Measurements from ENCODE around the gene CDH4.

CDH4 gene

DNA sequence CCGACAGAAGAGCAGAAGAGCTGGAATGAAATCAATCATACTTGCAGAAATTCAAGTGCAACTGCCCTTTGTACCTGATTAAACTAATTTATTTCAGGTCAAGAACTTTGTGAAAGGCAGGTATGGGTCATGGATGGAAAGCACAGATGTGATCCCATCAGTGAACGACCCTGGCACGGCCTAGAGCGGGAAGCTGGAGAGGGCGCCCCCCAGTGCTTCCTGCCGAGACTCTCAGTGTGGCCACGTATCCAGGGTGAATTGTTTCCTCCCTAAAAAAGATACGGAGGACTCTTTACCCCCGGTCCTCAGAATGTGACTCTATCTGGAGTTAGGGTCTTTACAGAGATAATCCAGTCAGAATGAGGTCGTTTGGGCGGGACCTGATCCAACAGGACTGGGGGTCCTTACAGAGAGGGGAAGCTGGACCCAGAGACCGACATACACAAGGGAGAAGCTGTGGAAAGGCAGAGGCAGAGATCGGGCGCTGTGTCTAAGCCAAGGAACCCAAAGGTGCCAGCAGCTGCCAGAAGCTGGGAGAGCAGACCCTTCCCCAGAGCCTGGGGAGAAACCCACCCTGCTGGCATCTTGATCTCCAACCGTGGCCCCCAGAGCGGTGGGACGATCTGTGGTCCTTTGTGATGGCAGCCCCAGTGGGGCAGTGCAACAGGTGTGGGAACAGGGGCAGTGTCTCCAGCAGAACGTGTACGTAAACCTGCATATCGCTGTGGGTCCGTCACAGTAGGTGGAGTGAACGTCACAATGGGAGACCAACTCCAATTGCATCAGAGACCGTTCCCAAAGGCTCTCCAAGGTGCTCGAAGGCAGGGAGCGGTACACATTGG is 721.7 kb downstream of the CDH4 start:
- Histone ChIP-seq H3K4me1 (ENCODE audit: control insufficient read depth, insufficient read depth, low read length) (no peaks in the 10 kb centered on the region), H3K27ac (ENCODE audit: low read depth, low read length) (no peak overlapping the region), H3K4me3 (ENCODE audit: low read depth, low read length) (no peak overlapping the region), H3K9ac (ENCODE audit: low read length) (no peak overlapping the region), H3K36me3 (ENCODE audit: control insufficient read depth, insufficient read depth, low read length) (peaks cover 32% of the 10 kb centered on the region), H3K9me3 (ENCODE audit: control insufficient read depth, insufficient read depth, low read depth, low read length) (no peaks in the 10 kb centered on the region), H3K27me3 (ENCODE audit: control insufficient read depth, insufficient read depth, low read length) (no peaks in the 10 kb centered on the region)

DNA sequence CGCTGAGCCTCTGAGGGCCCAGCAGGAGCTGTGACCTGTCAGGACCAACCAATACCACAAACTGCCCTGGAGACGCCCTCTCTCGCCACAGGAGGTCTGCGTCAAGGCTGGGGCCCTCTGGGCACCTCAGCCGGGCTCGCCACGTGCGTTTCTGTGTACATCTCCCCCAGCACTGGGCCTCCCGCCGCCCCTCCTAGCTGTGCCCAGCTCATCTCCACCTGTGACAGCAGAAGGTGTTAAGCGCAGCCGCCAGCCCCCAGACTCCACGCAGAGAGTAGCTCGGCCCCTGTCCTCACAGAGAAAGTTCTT is 722.2 kb downstream of the CDH4 start:
- H3K4me3 ChIP-seq (ENCODE audit: low read depth, low read length), result no peak overlapping the region
- H3K4me1 ChIP-seq (ENCODE audit: control insufficient read depth, insufficient read depth, low read length), result no peaks in the 10 kb centered on the region
- H3K36me3 ChIP-seq (ENCODE audit: control insufficient read depth, insufficient read depth, low read length), result peaks cover 32% of the 10 kb centered on the region
- no peaks in the 10 kb centered on the region for H3K27me3 ChIP-seq (ENCODE audit: control insufficient read depth, insufficient read depth, low read length)
- H3K9ac ChIP-seq (ENCODE audit: low read length), result no peak overlapping the region
- no peak overlapping the region for H3K27ac ChIP-seq (ENCODE audit: low read depth, low read length)
- no peaks in the 10 kb centered on the region for H3K9me3 ChIP-seq (ENCODE audit: control insufficient read depth, insufficient read depth, low read depth, low read length)

DNA sequence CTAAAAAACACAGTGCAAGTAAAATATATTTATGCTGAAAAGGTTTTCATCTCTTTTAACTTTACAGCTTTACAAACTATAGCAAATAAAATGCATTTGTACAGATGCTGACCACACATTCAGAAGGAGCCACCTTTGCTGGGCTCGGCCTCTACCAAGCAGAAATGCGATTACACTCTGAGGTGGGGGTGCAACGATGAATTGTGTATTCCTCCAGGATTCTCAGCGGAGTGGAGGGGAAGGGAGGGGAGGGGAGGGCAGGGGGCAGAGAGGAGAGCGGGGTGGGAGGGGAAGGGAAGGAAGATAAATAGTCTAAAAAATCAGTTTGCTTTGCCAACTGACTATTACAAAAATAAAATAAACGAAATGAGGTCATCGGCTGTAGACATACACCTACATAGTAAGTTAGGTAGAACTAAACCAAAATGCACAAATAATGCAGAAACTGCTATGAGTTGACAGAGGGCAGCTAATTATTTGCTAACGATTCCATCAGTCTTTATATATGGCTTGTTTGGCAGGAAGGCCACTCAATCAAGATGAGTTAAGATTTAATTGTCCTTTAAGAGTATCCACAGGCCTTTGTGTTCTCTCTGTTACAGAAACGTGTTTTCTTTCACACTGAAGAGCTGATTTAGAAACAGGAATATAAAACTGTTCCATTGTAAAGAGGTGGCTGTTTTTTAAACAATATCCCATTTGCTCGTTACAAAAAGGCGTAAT is 723.5 kb downstream of the CDH4 start:
- H3K36me3 ChIP-seq (ENCODE audit: control insufficient read depth, insufficient read depth, low read length), result peaks cover 34% of the 10 kb centered on the region
- no peak overlapping the region for H3K27ac ChIP-seq (ENCODE audit: low read depth, low read length)
- H3K9me3 ChIP-seq (ENCODE audit: control insufficient read depth, insufficient read depth, low read depth, low read length), result no peaks in the 10 kb centered on the region
- no peaks in the 10 kb centered on the region for H3K4me1 ChIP-seq (ENCODE audit: control insufficient read depth, insufficient read depth, low read length)
- H3K27me3 ChIP-seq (ENCODE audit: control insufficient read depth, insufficient read depth, low read length), result no peaks in the 10 kb centered on the region
- H3K4me3 ChIP-seq (ENCODE audit: low read depth, low read length), result no peak overlapping the region
- no peak overlapping the region for H3K9ac ChIP-seq (ENCODE audit: low read length)

DNA sequence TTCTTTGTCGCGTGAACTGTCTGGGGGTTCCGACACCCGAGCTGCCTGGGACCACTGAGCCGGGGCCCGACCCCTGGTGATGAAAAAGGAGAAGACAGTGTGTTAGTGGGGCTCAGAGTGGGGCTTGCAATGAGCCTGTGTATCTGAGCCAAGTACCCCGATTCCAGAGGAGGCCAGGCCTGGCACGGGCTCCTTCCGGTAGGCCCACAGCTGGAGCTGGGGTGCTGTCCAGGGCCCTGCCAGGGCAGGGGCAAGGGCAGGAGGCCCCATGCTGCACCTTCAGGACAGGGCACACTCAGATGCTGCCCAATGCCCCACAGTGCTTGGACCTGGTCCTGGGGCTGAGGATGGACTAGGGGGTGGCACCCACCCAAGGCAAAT is 724.2 kb downstream of the CDH4 start:
- no peak overlapping the region for H3K4me3 ChIP-seq (ENCODE audit: low read depth, low read length)
- peaks cover 34% of the 10 kb centered on the region for H3K36me3 ChIP-seq (ENCODE audit: control insufficient read depth, insufficient read depth, low read length)
- H3K9me3 ChIP-seq (ENCODE audit: control insufficient read depth, insufficient read depth, low read depth, low read length), result no peaks in the 10 kb centered on the region
- no peak overlapping the region for H3K27ac ChIP-seq (ENCODE audit: low read depth, low read length)
- H3K9ac ChIP-seq (ENCODE audit: low read length), result no peak overlapping the region
- H3K27me3 ChIP-seq (ENCODE audit: control insufficient read depth, insufficient read depth, low read length), result no peaks in the 10 kb centered on the region
- H3K4me1 ChIP-seq (ENCODE audit: control insufficient read depth, insufficient read depth, low read length), result no peaks in the 10 kb centered on the region

DNA sequence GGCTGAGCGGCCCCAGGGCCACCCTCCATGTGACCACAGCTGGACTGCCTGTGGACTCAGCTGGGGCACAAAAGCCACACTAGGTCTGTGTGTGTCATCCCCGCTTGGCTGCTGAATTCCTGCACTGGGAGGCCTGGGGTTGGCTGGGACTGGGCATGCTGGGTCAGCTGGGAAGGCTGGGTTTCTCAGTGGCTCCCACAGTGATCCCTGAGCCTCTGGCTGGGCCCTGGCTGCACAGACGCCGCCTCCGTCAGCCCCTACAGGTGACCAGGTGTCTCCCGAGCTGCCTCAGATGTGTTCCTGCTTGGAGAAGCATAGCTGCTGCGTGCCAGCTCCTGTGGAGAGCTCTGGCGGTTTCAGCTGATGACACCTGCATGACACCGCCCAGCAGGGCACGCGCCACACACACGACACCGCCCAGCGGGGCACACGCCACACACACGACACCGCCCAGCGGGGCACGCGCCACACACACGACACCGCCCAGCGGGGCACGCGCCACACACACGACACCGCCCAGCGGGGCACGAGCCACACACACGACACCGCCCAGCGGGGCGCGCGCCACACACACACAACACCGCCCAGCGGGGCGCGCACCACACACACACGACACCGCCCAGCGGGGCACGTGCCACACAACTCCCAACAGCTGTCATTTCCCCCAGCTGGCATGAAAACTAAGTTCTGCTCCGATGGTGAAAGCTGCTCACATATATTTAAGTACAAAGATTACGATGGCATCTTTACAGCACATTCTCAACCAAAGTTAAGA is 724.8 kb downstream of the CDH4 start:
- Histone ChIP-seq H3K9me3 (ENCODE audit: control insufficient read depth, insufficient read depth, low read depth, low read length) (no peaks in the 10 kb centered on the region), H3K27me3 (ENCODE audit: control insufficient read depth, insufficient read depth, low read length) (no peaks in the 10 kb centered on the region), H3K4me1 (ENCODE audit: control insufficient read depth, insufficient read depth, low read length) (no peaks in the 10 kb centered on the region), H3K9ac (ENCODE audit: low read length) (no peak overlapping the region), H3K4me3 (ENCODE audit: low read depth, low read length) (no peak overlapping the region), H3K27ac (ENCODE audit: low read depth, low read length) (no peak overlapping the region), H3K36me3 (ENCODE audit: control insufficient read depth, insufficient read depth, low read length) (peaks cover 34% of the 10 kb centered on the region)

GRCh38 chr20:61977419-61977786 is 725.3 kb downstream of the CDH4 start:
- no peaks in the 10 kb centered on the region for H3K4me1 ChIP-seq (ENCODE audit: control insufficient read depth, insufficient read depth, low read length)
- H3K36me3 ChIP-seq (ENCODE audit: control insufficient read depth, insufficient read depth, low read length), result peaks cover 31% of the 10 kb centered on the region
- H3K27me3 ChIP-seq (ENCODE audit: control insufficient read depth, insufficient read depth, low read length), result no peaks in the 10 kb centered on the region
- H3K27ac ChIP-seq (ENCODE audit: low read depth, low read length), result no peak overlapping the region
- H3K9me3 ChIP-seq (ENCODE audit: control insufficient read depth, insufficient read depth, low read depth, low read length), result no peaks in the 10 kb centered on the region
- no peak overlapping the region for H3K9ac ChIP-seq (ENCODE audit: low read length)
- H3K4me3 ChIP-seq (ENCODE audit: low read depth, low read length), result no peak overlapping the region

- Histone ChIP-seq H3K27me3 (ENCODE audit: control insufficient read depth, insufficient read depth, low read length) (no peaks in the 10 kb centered on the region), H3K27ac (ENCODE audit: low read depth, low read length) (no peak overlapping the region), H3K9me3 (ENCODE audit: control insufficient read depth, insufficient read depth, low read depth, low read length) (no peaks in the 10 kb centered on the region), H3K9ac (ENCODE audit: low read length) (no peak overlapping the region), H3K4me3 (ENCODE audit: low read depth, low read length) (no peak overlapping the region), H3K4me1 (ENCODE audit: control insufficient read depth, insufficient read depth, low read length) (no peaks in the 10 kb centered on the region), H3K36me3 (ENCODE audit: control insufficient read depth, insufficient read depth, low read length) (peaks cover 20% of the 10 kb centered on the region)
Observed at GRCh38 chr20:61978491-61978890, 726.4 kb downstream of the CDH4 start.

DNA sequence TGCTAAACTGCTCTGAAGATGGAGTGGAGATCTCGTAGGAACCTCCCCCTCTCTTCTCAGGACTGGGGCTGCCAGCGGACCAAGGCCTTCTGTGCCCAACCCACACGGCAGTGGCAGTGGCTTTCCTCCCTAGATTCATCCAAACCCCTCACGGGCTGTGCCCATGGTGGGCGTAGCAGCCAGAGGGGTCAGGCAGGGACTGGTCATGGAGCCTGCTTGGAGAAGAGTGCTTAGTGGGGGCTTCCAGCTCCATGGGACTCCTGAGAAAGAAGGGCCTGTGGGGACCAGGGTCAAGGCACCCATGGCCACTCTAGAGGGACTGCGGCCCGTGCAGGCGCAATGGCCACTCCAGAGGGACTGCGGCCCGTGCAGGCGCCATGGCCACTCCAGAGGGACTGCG is 727.0 kb downstream of the CDH4 start:
- Histone ChIP-seq H3K4me1 (ENCODE audit: control insufficient read depth, insufficient read depth, low read length) (no peaks in the 10 kb centered on the region), H3K4me3 (ENCODE audit: low read depth, low read length) (no peak overlapping the region), H3K27me3 (ENCODE audit: control insufficient read depth, insufficient read depth, low read length) (no peaks in the 10 kb centered on the region), H3K9me3 (ENCODE audit: control insufficient read depth, insufficient read depth, low read depth, low read length) (no peaks in the 10 kb centered on the region), H3K9ac (ENCODE audit: low read length) (no peak overlapping the region), H3K36me3 (ENCODE audit: control insufficient read depth, insufficient read depth, low read length) (peaks cover 17% of the 10 kb centered on the region), H3K27ac (ENCODE audit: low read depth, low read length) (no peak overlapping the region)

- Histone ChIP-seq H3K36me3 (ENCODE audit: control insufficient read depth, insufficient read depth, low read length) (peaks cover 17% of the 10 kb centered on the region), H3K27me3 (ENCODE audit: control insufficient read depth, insufficient read depth, low read length) (no peaks in the 10 kb centered on the region), H3K9ac (ENCODE audit: low read length) (no peak overlapping the region), H3K4me3 (ENCODE audit: low read depth, low read length) (no peak overlapping the region), H3K4me1 (ENCODE audit: control insufficient read depth, insufficient read depth, low read length) (no peaks in the 10 kb centered on the region), H3K27ac (ENCODE audit: low read depth, low read length) (no peak overlapping the region), H3K9me3 (ENCODE audit: control insufficient read depth, insufficient read depth, low read depth, low read length) (no peaks in the 10 kb centered on the region)
Observed at GRCh38 chr20:61979701-61980635, 727.9 kb downstream of the CDH4 start.

GRCh38 chr20:61980647-61981583 is 728.9 kb downstream of the CDH4 start:
- Histone ChIP-seq H3K4me3 (ENCODE audit: low read depth, low read length) (no peak overlapping the region), H3K36me3 (ENCODE audit: control insufficient read depth, insufficient read depth, low read length) (peaks cover 22% of the 10 kb centered on the region), H3K27me3 (ENCODE audit: control insufficient read depth, insufficient read depth, low read length) (no peaks in the 10 kb centered on the region), H3K27ac (ENCODE audit: low read depth, low read length) (no peak overlapping the region), H3K9ac (ENCODE audit: low read length) (no peak overlapping the region), H3K9me3 (ENCODE audit: control insufficient read depth, insufficient read depth, low read depth, low read length) (no peaks in the 10 kb centered on the region), H3K4me1 (ENCODE audit: control insufficient read depth, insufficient read depth, low read length) (no peaks in the 10 kb centered on the region)
